Stimulated activated CD8-positive, alpha-beta memory T cell treated with anti-CD3 and anti-CD28 coated beads, Interleukin-7, amount 100 ng/mL, for 4 hours (primary cell): ENCODE results near the gene ADAM11.

ENCODE experiments used
- DNase-seq, 2 donors: peaks; one replicate each; pipeline ENCODE4 v3.0.0-alpha.2; 2020; ENCODE audit warnings: low read depth in 2 of 2

ADAM11 gene

GRCh38 chr17:44830359-44831288 is 71.8 kb downstream of the ADAM11 start:
- DNase-seq, result no peak

GRCh38 chr17:44831371-44831770 is 72.6 kb downstream of the ADAM11 start:
- DNase-seq, result no peak
